ENCODE data around the gene CLIC1. TPM values are rescaled to one million over a fixed set of nuclear protein-coding genes. Genes with fewer than 3 reads are reported as not detected.

CLIC1 gene
- total RNA-seq, 4 donors from 2014 or later: 239 to 420 (median 333) TPM

GRCh38 chr6:31741815-31742214 is 5.5 kb upstream of the CLIC1 start:
- DNase-seq (ENCODE audit: low spot score in 2 of 2): no peak
- WGBS: 86% methylated on average over 2 of the region's 2 CpGs
- H3K27ac ChIP-seq: no peak overlapping the region
- H3K9me3 ChIP-seq: no peaks in the 10 kb centered on the region
- no peaks in the 10 kb centered on the region for H3K27me3 ChIP-seq
- peaks cover 10% of the 10 kb centered on the region for H3K36me3 ChIP-seq
- peaks cover 37% of the 10 kb centered on the region for H3K4me1 ChIP-seq
- no peak overlapping the region for H3K4me3 ChIP-seq
- TF ChIP-seq EP300 (IDR thresholded peaks at IDR 0.05) (no peak), POLR2AphosphoS5 (IDR thresholded peaks at IDR 0.05) (no peak), POLR2A (IDR thresholded peaks at IDR 0.05) (no peak), CTCF (IDR thresholded peaks at IDR 0.05) (no peak)

DNA sequence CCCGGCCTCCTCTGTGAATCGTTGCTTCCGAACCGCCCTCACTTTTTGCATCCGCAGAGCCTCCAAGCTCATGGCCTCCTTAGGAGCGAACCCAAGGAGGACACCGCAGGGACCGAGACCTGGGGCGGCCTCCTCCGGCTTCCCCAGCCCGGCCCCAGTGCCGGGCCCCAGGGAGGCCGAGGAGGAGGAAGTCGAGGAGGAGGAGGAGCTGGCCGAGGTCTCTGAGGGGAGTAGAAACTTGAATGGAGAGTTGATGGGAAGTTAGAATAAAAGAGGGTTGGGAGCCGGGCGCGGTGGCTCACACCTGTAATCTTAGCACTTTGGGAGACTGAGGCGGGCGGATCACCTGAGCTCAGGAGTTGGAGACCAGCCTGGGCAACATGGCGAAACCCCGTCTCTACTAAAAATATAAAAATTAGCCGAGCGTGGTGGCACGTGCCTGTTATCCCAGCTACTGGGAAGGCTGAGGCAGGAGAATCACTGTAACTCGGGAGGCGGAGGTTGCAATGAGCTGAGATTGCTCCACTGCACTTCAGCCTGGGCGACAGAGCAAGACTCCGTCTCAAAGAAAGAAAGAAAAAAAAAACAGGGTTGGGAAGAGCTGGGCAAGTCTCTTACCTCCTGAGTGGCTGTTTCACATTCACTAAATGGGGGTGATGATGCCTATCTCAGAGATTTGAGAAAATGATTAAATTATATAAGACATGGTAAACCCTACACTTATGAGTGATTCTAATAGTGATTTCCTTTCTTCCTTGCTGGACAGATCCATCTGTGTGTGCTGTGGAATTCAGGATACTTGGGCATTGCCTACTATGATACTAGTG is 4.3 kb upstream of the CLIC1 start:
- peak overlapping the region; percentile 79 for H3K4me3 ChIP-seq
- peaks cover 7% of the 10 kb centered on the region for H3K36me3 ChIP-seq
- H3K4me1 ChIP-seq: peaks cover 40% of the 10 kb centered on the region
- H3K27ac ChIP-seq: peak overlapping the region; percentile 66
- WGBS: 10% methylated on average over 29 of the region's 29 CpGs
- no peaks in the 10 kb centered on the region for H3K27me3 ChIP-seq
- no peaks in the 10 kb centered on the region for H3K9me3 ChIP-seq
- no peak for DNase-seq (ENCODE audit: low spot score in 2 of 2)
- TF ChIP-seq EP300 (IDR thresholded peaks at IDR 0.05) (no peak), POLR2AphosphoS5 (IDR thresholded peaks at IDR 0.05) (no peak), POLR2A (IDR thresholded peaks at IDR 0.05) (no peak), CTCF (IDR thresholded peaks at IDR 0.05) (no peak)

DNA sequence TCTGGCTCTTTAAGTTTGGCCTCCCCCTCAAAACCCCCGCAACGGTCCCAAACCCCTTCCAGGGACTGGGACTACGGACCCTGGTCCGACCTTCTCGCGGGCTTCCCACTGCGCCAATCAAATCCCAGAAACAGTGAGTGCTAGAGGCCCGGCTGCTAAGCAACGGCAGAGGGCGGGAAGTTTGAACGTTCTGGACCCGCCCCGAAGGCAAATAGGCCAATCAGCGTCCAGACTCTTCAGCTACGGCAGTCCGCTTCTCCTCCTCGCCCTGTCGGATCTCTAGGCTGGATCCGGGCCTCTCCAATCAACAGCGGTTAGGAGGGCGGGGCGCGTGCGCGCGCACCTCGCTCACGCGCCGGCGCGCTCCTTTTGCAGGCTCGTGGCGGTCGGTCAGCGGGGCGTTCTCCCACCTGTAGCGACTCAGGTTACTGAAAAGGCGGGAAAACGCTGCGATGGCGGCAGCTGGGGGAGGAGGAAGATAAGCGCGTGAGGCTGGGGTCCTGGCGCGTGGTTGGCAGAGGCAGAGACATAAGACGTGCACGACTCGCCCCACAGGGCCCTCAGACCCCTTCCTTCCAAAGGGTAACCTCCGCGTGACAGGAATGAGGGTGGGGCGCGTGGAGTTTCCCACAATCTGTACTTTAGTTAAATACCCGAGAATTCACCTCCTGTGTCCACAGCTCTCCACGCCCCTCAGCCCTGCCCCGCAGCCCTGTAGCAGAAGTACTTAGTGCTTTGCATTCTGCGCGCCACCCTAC is 3.5 kb upstream of the CLIC1 start, which contains the start of gene MSH5:
Gene MSH5 (plus strand): TSS at position 367 of the 758 bp plus-strand sequence. CDS start 462 bp downstream, outside the sequence.
- peak within 1 kb of the TSS; percentile 89 for H3K27ac ChIP-seq
- H3K36me3 ChIP-seq: peaks cover 7% of the 10 kb centered on the region
- peaks cover 47% of the 10 kb centered on the region for H3K4me1 ChIP-seq
- TF ChIP-seq POLR2AphosphoS5 (IDR thresholded peaks at IDR 0.05) (peak in 1 of 3 donors; percentile 12), POLR2A (IDR thresholded peaks at IDR 0.05) (no peak)
- DNase-seq (ENCODE audit: low spot score in 2 of 2): peak; percentile 99
- H3K9me3 ChIP-seq: no peaks in the 10 kb centered on the region
- under 1% methylated on average over 34 of the region's 58 CpGs for WGBS
- peak within 1 kb of the TSS; percentile 79 for H3K4me3 ChIP-seq
- no peaks in the 10 kb centered on the region for H3K27me3 ChIP-seq

GRCh38 chr6:31737991-31738979 is 2.0 kb upstream of the CLIC1 start:
- Histone ChIP-seq H3K4me1 (peaks cover 62% of the 10 kb centered on the region), H3K36me3 (peaks cover 17% of the 10 kb centered on the region), H3K27ac (peak overlapping the region; percentile 89), H3K4me3 (peak overlapping the region; percentile 14), H3K27me3 (no peaks in the 10 kb centered on the region), H3K9me3 (no peaks in the 10 kb centered on the region)
- no peak for DNase-seq (ENCODE audit: low spot score in 2 of 2)
- no peak for TF ChIP-seq CTCF (IDR thresholded peaks at IDR 0.05)
- no peak for TF ChIP-seq POLR2AphosphoS5 (IDR thresholded peaks at IDR 0.05)
- TF ChIP-seq POLR2A (IDR thresholded peaks at IDR 0.05): peak in 1 of 2 donors; percentile 36
- WGBS: 14% methylated on average over 6 of the region's 6 CpGs

GRCh38 chr6:31737315-31737990 is 1.1 kb upstream of the CLIC1 start:
- TF ChIP-seq POLR2A (IDR thresholded peaks at IDR 0.05): no peak
- TF ChIP-seq EP300 (IDR thresholded peaks at IDR 0.05): no peak
- no peak for TF ChIP-seq POLR2AphosphoS5 (IDR thresholded peaks at IDR 0.05)
- no peak for TF ChIP-seq CTCF (IDR thresholded peaks at IDR 0.05)
- H3K4me3 ChIP-seq: no peak overlapping the region
- DNase-seq (ENCODE audit: low spot score in 2 of 2): no peak
- no peaks in the 10 kb centered on the region for H3K9me3 ChIP-seq
- peak overlapping the region; percentile 89 for H3K27ac ChIP-seq
- WGBS: 60% methylated on average over 7 of the region's 7 CpGs
- H3K4me1 ChIP-seq: peaks cover 69% of the 10 kb centered on the region
- no peaks in the 10 kb centered on the region for H3K27me3 ChIP-seq
- peaks cover 22% of the 10 kb centered on the region for H3K36me3 ChIP-seq
